NCI-H128 (cell line): Measurements from ENCODE around the gene TMEM94.
"Not testable (repeated sequence)": the region's sequence is repeated elsewhere in the genome, so short reads cannot be mapped to it uniquely, and the experiment has no call there.

Source experiments
- DNase-seq: peaks from one replicate; lab custom pipeline; 2025; ENCODE audit not compliant: unreplicated experiment; lab: John Stamatoyannopoulos, UW

Gene TMEM94

DNA sequence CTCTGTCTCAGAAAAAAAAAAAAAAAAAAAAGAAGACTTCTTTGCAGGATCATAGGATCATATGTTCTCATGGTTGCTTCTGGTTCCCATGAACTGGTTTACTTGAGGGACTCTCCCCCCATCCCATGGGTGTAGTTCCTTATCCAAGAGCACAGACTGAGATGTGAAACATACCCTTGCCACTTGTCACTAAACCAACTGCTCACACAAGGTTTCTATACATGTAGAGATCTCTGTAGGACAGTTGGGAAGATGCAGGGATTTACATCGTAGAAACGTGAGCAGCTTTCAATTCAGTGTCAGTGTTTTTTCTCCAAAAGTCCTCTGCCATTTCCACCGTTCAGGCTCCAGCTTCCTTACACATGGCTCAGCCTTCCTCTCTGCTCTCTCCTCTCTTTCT is 11.1 kb upstream of the TMEM94 start:
- no peak for DNase-seq

- not testable (repeated sequence) for DNase-seq
These were observed 10.5 kb upstream of the TMEM94 start for GRCh38 chr17:75445896-75446295.

GRCh38 chr17:75447951-75448856 is 8.2 kb upstream of the TMEM94 start:
- no peak for DNase-seq

- DNase-seq, result no peak
These were observed 6.2 kb upstream of the TMEM94 start for GRCh38 chr17:75450270-75450669.

- no peak for DNase-seq
These were observed 2.2 kb upstream of the TMEM94 start for GRCh38 chr17:75454193-75454592.

GRCh38 chr17:75454672-75455071 is 1.8 kb upstream of the TMEM94 start:
- not testable (repeated sequence) for DNase-seq

DNA sequence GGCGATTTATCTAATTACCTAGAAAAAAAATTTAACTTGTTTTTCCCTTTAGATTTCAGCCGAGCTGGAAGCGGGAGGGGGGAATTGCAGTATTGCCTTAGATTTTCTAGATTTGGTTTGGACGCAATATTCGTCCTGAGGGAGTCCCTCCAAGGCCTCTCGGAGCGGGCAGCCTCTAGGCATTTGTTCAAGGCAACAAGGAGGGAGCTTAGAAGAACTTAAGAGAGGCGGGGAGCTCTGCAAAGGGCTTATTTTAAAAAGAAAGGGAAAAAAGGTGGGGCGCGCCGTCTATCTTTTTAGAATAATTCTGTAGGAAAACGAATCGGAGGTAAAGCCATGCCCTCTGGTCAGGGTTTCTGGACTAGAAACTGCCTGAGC is 407 bp upstream of the TMEM94 start:
- no peak for DNase-seq

GRCh38 chr17:75457047-75457654 is 716 bp downstream of the TMEM94 start:
- peak; percentile 3 for DNase-seq

- no peak for DNase-seq
These were observed 2.8 kb downstream of the TMEM94 start for GRCh38 chr17:75459246-75459589.

- no peak for DNase-seq
These were observed 3.3 kb downstream of the TMEM94 start for GRCh38 chr17:75459590-75460267.

- no peak for DNase-seq
These were observed 3.9 kb downstream of the TMEM94 start for GRCh38 chr17:75460295-75460694.

GRCh38 chr17:75463603-75464002 is 7.2 kb downstream of the TMEM94 start:
- no peak for DNase-seq

- DNase-seq, result no peak
These were observed 8.6 kb downstream of the TMEM94 start for GRCh38 chr17:75465039-75465438.

DNA sequence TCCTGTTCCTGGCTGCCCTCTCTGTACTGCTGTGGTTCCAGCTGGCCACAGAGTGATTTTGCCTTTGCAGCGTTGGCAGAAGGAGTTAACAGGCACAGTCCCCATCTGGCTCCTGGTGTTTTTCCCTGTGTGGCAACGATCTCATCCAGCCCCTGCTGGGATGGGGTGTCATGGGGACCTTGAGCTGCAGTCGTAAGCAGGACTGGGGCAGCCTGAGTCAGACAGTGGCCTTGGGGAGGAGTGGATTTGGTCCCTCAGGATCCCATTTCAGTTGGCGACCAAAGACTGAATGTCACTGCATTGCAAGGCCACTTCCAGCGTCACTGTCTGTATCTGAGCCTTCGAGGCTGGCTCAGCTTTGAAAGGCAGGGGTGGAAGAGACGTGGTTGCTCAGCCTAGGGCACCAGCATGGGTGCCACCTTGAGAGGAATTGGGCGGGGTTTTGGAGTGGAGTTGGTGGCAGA is 11.9 kb downstream of the TMEM94 start:
- DNase-seq, result no peak

DNA sequence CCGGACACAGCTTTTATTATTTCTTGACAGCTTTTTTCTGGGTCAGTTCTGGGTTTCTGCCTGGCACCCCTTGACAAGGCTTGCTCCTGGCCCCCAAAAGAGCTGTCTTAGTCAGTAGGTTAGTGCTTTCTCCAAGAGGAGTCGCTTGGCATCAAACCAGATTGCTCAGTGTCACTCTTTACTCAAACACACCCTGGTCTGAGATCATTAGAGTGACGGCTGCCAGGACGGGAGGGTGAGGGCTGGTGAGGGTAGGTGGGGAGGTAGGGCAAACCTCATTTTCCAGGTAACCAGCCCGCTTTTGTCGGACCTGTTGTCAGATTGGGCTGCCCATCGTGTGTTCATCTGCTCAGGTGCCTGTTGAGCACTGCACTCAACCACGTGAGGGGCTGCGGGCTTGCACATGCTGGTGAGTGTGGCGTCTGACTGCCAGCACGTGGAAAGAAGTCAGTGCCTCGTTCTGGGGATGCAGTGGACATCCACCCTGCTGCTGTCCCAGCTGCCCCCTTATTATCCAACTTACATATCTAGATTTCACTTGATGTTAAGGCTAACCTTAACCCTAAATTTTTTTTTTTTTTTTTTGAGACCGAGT is 12.4 kb downstream of the TMEM94 start:
- DNase-seq, result no peak

DNA sequence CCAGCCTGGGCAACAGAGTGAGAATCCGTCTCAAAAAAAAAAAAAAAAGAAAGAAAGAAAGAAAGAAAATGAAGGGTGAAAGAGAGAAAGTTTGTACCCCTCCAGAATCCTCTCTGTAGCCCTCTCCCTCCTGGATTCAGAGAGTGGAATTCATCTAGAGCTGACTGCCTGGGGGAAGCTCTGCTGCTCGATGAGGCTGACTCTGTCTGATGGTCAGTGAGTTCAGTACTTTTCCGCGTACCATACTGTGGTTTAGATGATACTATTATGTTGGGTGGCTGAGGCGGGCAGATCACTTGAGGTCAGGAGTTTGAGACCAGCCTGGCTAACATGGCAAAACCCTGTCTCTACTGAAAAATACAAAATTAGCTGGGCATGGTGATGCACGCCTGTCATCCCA is 14.8 kb downstream of the TMEM94 start:
- DNase-seq, result no peak

- DNase-seq, result peak; percentile 5
These were observed 15.7 kb downstream of the TMEM94 start for GRCh38 chr17:75472119-75472518.

- DNase-seq, result no peak
These were observed 16.8 kb downstream of the TMEM94 start for GRCh38 chr17:75473246-75473645.

DNA sequence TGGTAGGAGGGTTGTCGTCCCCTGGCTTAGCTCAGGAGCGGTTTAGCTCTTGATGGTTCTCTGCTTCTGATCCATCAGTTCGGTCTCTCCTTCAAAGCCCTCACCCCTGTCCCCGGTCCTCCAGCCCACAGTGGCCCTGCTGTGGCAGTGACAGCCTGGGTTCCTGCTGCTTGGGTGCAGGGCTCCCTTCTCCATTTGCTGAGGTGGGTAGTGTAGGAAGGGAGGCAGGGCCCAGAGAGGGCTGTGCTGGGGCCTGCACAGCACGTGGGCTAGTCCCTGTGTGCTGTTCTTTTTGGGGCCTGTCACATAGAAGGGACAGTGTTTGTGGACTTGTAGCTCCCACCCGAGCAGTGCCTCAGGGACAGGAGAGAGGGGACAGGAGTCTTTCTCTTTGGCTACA is 18.3 kb downstream of the TMEM94 start:
- no peak for DNase-seq

DNA sequence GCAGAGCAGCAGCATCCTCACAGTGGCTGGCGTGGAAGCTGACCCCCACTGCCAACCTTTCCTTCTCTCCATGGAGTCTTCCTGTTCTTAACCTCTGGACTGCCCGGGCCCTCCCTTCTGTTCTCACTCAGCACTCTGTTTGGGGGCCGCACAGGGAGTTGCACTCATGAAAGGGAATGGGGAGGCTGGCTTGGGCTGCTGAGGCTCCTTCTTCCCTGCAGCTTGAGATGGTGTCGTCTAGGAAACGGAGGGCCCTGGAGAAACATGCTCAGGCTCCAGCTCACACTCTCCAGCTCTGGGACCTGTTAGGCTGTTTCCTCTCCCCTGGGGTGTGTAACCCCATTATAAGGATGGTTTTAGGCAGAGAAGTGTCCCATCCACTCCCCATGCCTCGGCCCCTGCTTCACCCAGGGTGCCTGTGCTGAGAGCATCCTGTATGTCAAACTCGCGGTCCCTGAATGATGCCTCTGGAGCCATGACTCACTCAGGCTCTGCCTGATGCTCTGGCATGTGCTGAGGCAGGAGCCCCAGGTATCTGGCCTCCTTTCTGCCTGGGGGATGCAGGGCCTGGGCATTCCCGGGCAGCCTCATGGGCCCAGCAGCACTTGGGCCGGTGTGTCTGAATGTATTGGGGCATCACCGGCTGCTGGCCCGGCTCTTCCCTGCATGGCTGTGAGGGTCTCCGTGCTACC is 18.9 kb downstream of the TMEM94 start:
- DNase-seq, result no peak

DNA sequence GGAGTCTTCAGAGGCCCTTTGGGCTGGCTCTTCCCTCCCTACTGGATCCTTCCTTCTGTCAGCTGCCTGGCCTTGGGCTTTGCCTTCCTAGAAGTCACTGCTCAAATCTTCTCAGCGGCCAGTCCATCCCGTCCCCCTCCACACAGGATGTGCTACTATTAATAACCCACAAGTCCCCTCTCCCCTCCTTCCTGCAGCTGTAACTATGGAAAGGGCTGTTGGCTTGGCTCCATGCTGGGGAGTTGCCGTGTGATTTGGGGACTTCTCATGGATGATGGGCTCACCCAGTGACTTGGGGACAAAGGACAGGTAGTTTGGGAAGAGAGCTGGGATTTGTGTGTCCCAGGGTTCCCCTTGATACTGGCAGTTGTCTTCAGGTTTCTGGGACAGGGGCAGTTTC is 19.4 kb downstream of the TMEM94 start:
- DNase-seq, result no peak
